ENCODE data around the gene BPHL.

Gene BPHL

GRCh38 chr6:3193102-3193849 is 74.8 kb downstream of the BPHL start:
- Histone ChIP-seq H3K27me3 (ENCODE audit: insufficient read depth, poor library complexity, severe bottlenecking) (no peaks in the 10 kb centered on the region), H3K4me3 (ENCODE audit: severe bottlenecking) (no peak overlapping the region), H3K36me3 (ENCODE audit: low read depth) (no peaks in the 10 kb centered on the region), H3K27ac (ENCODE audit: poor library complexity, severe bottlenecking) (no peak overlapping the region), H3K4me1 (ENCODE audit: insufficient read depth, poor library complexity, severe bottlenecking) (no peaks in the 10 kb centered on the region), H3K9me3 (ENCODE audit: severe bottlenecking) (no peaks in the 10 kb centered on the region)
- DNase-seq (ENCODE audit: low spot score): no peak
- ATAC-seq (ENCODE audit: low read depth): no peak
- TF ChIP-seq CTCF (IDR thresholded peaks at IDR 0.05; ENCODE audit: poor library complexity, severe bottlenecking): no peak

- no peak overlapping the region for H3K4me3 ChIP-seq (ENCODE audit: severe bottlenecking)
- H3K36me3 ChIP-seq (ENCODE audit: low read depth): no peaks in the 10 kb centered on the region
- ATAC-seq (ENCODE audit: low read depth) (no peak), DNase-seq (ENCODE audit: low spot score) (no peak)
- H3K27me3 ChIP-seq (ENCODE audit: insufficient read depth, poor library complexity, severe bottlenecking): no peaks in the 10 kb centered on the region
- no peaks in the 10 kb centered on the region for H3K4me1 ChIP-seq (ENCODE audit: insufficient read depth, poor library complexity, severe bottlenecking)
- H3K9me3 ChIP-seq (ENCODE audit: severe bottlenecking): no peaks in the 10 kb centered on the region
- no peak for TF ChIP-seq CTCF (IDR thresholded peaks at IDR 0.05; ENCODE audit: poor library complexity, severe bottlenecking)
- H3K27ac ChIP-seq (ENCODE audit: poor library complexity, severe bottlenecking): no peak overlapping the region
Observed at GRCh38 chr6:3194535-3195419, 76.3 kb downstream of the BPHL start.

GRCh38 chr6:3195420-3195694 is 76.8 kb downstream of the BPHL start:
- TF ChIP-seq CTCF (IDR thresholded peaks at IDR 0.05; ENCODE audit: poor library complexity, severe bottlenecking): no peak
- Histone ChIP-seq H3K4me3 (ENCODE audit: severe bottlenecking) (no peak overlapping the region), H3K4me1 (ENCODE audit: insufficient read depth, poor library complexity, severe bottlenecking) (no peaks in the 10 kb centered on the region), H3K36me3 (ENCODE audit: low read depth) (no peaks in the 10 kb centered on the region), H3K9me3 (ENCODE audit: severe bottlenecking) (no peaks in the 10 kb centered on the region), H3K27ac (ENCODE audit: poor library complexity, severe bottlenecking) (no peak overlapping the region), H3K27me3 (ENCODE audit: insufficient read depth, poor library complexity, severe bottlenecking) (no peaks in the 10 kb centered on the region)
- ATAC-seq (ENCODE audit: low read depth) (no peak), DNase-seq (ENCODE audit: low spot score) (no peak)

GRCh38 chr6:3195695-3196497 is 77.4 kb downstream of the BPHL start:
- H3K4me1 ChIP-seq (ENCODE audit: insufficient read depth, poor library complexity, severe bottlenecking): no peaks in the 10 kb centered on the region
- TF ChIP-seq CTCF (IDR thresholded peaks at IDR 0.05; ENCODE audit: poor library complexity, severe bottlenecking): peak; percentile 11
- no peak overlapping the region for H3K27ac ChIP-seq (ENCODE audit: poor library complexity, severe bottlenecking)
- no peaks in the 10 kb centered on the region for H3K36me3 ChIP-seq (ENCODE audit: low read depth)
- no peak overlapping the region for H3K4me3 ChIP-seq (ENCODE audit: severe bottlenecking)
- DNase-seq (ENCODE audit: low spot score) (no peak), ATAC-seq (ENCODE audit: low read depth) (no peak)
- H3K9me3 ChIP-seq (ENCODE audit: severe bottlenecking): no peaks in the 10 kb centered on the region
- no peaks in the 10 kb centered on the region for H3K27me3 ChIP-seq (ENCODE audit: insufficient read depth, poor library complexity, severe bottlenecking)

Measured in RWPE2 (cell line).